GM19240 (cell line): Measurements from ENCODE around the gene NTM.
A peak's percentile ranks its signal among the peaks of the same experiment; 100 is the strongest.
"Not testable (repeated sequence)": the region's sequence is repeated elsewhere in the genome, so short reads cannot be mapped to it uniquely, and the experiment has no call there.

ENCODE experiments used
- DNase-seq: peaks from one replicate; pipeline ENCODE4 v3.0.0; 2011; ENCODE audit warnings: low spot score; ENCODE audit not compliant: insufficient read length

Gene NTM

GRCh38 chr11:131666006-131666405 is 295.6 kb downstream of the NTM start:
- DNase-seq = no peak

GRCh38 chr11:131666617-131667016 is 296.2 kb downstream of the NTM start:
- DNase-seq = no peak

DNA sequence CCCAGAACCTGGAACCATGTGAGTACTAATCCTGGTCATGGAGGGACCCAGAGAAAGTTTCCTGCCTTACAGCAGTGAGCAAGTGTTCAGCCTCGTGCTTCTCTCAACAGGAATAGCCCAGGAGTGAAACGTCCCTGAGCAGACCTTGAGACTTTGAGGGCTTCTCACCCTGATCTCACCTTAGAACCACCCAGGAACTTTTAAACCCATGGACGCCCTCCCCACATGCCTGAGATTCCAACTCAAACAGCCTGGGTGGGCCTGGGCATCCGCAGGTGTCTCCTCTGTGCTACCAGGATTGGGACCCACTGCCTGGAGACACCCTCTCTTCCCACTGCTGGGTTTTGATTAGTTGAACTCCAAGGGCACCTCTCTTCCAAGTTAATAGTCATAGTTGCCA is 297.2 kb downstream of the NTM start:
- DNase-seq = no peak

DNA sequence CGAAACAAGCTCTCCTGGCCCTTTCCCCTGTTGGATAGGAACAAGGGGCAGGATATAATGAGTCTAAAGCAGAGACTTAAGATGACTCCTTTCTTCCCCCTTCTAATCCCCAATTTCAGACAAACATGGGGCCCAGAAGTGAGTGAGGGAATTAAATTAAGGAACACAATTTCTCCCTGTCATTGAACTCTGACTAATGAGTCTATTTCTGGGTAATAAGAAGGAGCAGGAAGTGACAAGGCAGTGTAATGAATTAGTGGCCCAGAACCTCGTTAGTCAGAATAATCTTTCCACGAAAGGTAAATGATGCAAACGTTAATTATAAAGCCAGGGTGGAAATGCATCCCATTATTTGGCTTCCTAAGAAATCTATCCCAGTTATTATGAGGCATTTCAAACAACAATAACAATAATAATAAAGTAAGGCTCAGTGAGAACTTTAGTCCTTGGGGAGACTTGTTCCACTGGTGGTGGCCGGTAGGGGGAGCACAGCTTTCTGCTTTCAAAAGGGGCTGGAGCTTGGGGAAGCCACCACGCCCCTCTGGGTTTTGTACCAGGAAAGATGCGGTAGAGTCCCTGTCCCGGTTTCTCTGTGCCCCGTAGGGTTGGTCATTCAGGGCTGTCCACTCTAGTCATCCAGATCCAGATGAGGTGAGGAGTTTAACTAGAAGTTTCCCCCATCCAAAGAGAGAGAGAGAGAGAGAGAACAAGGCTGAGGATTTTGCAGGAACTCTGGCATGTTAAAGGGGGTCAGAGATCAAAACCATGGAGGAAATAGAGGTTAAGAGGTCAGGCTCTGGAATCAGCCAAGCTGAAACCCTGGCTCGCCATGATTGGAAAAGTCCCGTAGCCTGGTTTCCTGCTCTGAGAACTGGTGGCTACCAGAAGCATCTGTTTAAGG is 298.3 kb downstream of the NTM start:
- DNase-seq = peak; percentile 62

DNA sequence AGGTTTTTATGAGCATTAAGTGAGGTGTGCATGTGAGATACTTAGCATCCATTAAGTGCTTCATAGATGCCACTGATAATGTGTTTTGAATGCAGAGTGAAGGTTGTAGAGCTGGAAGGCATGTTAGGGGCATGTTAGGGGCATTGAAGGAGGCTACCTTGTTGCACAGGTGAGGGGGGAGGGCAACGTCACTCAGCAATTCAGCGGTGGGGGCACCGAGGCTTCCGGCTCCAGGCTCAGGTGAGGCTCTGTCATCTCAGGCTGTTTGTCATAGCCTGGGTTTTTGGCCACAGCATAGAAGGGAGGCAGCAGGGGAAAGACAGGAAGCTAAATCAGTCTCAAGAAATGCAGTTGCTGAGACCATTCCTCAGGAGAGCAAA is 299.0 kb downstream of the NTM start:
- no peak for DNase-seq

DNA sequence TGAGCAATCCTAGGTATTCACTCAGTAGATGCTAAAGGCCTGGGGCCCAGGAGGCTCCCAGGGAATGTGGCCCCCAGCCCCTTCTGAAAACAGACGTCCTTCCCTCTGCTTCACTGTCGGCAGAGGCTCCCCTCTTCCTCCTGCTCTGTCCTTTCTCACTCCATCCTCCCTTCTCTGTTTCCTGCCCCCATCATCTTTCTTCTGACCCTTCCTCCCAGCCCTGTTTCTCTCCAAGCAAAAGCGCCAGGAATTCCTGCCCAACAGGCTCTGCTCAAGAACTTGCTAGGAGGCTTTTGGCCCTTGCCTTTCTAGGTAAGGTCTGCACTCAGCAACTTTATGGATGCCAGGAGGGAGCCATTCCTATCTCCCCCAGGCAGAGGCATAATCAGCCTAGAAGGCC is 300.5 kb downstream of the NTM start:
- no peak for DNase-seq

- no peak for DNase-seq
Observed at GRCh38 chr11:131671320-131671719, 300.9 kb downstream of the NTM start.

DNA sequence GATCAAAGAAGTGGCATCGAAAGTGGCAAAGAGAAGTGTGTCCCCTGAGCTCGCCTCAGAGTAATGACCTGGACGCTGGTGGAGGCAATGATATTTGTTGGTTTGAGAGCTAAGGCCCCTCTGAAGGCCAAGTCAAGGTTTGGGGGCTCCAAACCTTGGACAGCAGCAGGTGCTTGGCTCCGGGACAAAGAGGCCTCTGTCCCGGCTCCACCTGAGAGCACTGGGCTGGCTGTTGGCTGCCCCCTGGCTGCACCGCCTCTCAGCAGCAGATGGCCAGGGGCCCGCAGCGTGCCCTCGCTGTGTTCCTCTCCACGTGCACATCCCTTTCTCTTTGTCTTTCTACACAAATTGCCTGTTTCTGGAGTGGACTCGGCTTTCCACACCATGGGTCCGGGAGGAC is 301.3 kb downstream of the NTM start:
- DNase-seq = no peak

GRCh38 chr11:131672191-131672590 is 301.8 kb downstream of the NTM start:
- no peak for DNase-seq

DNA sequence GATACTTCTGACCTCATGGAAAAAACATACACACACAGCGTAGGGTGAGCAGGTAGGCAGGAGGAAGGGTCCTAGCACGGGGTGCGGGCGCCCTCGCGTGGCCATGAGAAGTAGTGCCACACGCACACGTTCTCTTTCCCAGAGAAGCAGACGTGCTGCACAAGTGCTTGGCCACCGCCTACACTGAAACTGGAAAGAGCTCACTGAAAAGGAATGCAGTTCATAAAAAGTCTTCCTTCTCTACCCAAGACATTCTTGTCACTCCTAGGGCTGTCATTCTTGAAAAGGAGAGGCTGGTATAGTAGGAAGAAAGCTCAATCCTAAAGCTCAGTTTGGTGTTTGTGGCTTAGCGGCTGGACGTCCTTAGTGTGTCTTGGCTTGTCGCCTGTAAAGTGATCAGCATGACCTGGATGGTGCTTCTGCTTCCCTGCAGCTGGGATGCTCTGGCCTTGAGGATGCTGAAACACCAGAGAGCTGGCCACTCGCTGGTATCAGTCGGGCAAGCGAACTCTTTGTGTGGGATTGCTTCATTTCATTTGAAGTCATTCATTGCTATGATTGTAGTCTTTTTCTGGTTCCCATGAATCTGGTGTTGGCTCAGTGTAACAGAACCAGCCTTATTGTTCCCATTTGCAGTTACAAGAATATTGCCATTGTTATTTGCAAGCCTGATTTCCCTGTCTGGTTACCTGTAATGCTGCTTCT is 303.8 kb downstream of the NTM start:
- DNase-seq = peak; percentile 55

DNA sequence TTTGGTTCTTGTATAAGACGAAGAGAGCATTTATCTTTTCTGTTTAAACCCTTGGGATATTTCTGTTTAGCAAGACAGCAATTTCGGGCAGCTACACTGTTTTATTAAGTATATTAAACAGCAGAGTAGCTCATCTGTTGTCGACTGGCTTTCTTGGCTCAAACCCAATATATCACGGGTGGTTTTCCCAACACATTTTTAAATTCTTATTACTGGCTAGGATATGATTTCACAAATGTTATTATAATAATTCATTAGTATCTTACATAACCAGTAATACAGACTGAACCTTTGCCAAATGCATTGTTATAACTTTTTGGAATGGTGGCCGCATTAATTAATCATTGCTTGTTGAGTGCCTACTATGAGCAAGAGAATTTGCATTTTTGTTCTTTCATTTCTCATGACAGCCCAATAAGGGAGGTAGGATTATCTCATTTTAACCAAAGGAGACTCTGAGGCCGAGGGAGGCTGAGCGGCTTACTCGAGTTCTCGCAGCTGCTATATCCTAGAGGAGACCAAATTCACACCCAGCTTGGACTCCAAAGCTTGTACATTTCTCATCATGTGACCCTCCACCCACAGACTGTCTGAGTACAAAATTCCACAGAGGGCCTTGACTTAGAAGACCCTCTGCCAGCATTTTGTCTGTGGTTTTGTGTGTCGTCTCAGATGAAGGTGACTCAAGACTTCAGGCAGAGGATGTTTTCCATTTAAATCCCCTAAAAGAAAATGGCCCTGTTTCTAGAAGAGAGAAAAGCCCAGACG is 304.9 kb downstream of the NTM start:
- no peak for DNase-seq

GRCh38 chr11:131677828-131678470 is 307.5 kb downstream of the NTM start:
- DNase-seq = no peak

GRCh38 chr11:131678658-131679340 is 308.4 kb downstream of the NTM start:
- no peak for DNase-seq

- not testable (repeated sequence) for DNase-seq
Observed at GRCh38 chr11:131680448-131680847, 310.0 kb downstream of the NTM start.

GRCh38 chr11:131681920-131682319 is 311.5 kb downstream of the NTM start:
- no peak for DNase-seq

- DNase-seq = no peak
Observed at GRCh38 chr11:131682373-131683015, 312.1 kb downstream of the NTM start.

GRCh38 chr11:131683131-131683530 is 312.7 kb downstream of the NTM start:
- no peak for DNase-seq

DNA sequence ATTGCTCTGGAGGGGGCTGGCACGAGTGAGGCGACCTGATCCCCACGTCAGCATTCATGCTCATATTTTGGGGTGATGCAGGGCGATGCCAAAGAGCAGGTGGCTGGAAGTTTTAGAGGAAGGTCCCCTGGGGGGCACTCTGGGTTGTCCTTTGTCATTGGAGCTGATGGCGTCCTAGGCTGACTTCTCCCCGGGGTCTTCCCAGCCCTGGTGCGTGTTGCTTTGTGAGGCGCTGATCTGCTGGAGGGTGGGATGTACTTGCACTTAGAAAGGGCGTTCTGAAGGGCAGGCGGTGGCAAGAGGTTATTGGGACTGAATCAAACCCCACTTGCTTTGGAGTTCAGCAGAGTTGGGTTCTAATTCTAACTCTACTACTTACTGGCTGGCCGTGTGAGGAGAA is 313.3 kb downstream of the NTM start:
- no peak for DNase-seq

DNA sequence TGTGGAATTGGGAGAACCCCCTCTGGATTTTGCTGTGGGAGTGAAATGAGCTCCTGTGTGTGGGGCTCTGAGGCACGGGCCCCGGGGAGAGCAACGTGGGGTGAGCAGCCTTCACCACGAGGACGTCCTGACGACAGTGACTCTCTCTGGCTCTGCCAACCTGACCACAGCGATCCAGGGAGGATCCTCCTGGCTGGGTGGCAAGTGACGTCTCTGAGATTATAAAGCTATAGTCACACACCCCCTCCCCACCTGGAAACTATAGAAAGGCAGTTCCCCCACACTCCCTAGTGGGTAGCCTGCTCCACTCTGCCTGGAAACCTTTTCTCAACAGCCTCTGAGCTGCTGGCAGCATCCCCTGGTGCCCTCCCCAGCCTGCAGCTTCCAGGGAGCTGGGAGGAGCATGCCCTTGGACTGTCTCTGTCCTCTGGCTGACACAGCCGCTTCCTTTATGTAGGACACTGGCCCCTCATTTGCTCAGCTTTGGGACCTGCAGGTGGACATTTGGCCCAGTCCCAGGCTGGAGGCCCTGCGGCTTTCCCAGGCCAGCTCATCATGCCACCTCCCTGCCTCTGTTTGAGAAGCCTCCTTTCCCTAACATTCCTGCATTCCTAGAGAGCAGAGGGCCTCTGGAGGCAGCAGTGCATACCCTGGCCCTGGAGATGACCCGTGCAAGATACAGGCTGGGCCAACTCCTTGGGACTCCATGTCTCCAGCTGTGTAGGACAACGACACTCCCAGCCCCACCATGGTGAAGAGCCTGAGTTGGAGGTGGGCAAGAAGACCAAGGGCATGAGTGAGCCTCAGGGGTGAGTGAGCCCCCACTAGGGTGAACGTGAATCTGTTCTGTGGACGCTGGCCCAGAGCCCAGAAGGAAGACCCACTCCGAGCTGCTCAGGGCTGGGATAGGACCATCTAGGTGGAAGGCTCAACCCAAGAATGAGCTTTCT is 314.0 kb downstream of the NTM start:
- DNase-seq = no peak
